ENCODE results near the gene MT1M. TPM values are rescaled to one million over a fixed set of nuclear protein-coding genes. Genes with fewer than 3 reads are reported as not detected.

MT1M gene
- total and polyA plus RNA-seq, 2 of the 8 experiments (the other 6 are each of a cell fraction or from before 2014, with no cell fraction given), result 2.1 TPM; not detected in 1

DNA sequence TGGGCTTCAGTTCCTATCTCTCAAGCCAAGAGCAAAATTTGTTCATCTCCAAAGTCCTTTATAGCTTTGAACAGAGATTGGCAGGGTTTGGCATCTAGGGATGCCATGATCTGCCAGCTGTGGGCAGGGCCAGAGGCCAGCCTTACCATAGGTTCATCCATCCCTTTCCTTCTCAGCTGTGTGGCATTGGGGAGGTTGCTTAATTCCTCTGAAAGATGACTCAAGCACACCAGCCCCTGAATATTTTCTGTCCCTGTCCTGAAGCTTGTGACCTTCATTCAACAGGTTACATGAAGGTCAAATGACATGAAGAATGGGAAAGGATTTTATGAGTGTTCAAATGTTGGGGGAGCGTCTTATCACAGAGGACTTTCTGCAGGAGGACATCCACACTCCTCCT, 32.0 kb downstream of the MT1M start:
- Histone ChIP-seq H3K36me3 (ENCODE audit: control insufficient read depth in 2 of 4, insufficient read depth in 4 of 4, low read length in 3 of 4) (no peaks in the 10 kb centered on the region), H2BK12ac (ENCODE audit: low read depth, low read length) (no peak overlapping the region), H2AFZ (ENCODE audit: low read length) (no peak overlapping the region), H3K4me2 (ENCODE audit: insufficient read depth in 1 of 2, low read depth in 2 of 2, low read length in 2 of 2) (no peak overlapping the region), H4K8ac (ENCODE audit: extremely low read depth, insufficient read depth, low read length) (no peak overlapping the region), H3K79me1 (ENCODE audit: low read depth, low read length) (no peaks in the 10 kb centered on the region), H2BK120ac (replicated peaks; ENCODE audit: low read depth, low read length) (no peak overlapping the region), H3K56ac (replicated peaks; ENCODE audit: insufficient read length, low read depth, low read length) (no peak overlapping the region), H3K9ac (replicated peaks in 1 of 4; ENCODE audit: extremely low read depth in 1 of 4, low read depth in 3 of 4, low read length in 3 of 4) (no peak overlapping the region), H3K9me3 (ENCODE audit: insufficient read depth in 2 of 2, low read depth in 1 of 2, low read length in 1 of 2) (no peaks in the 10 kb centered on the region), H3K23ac (ENCODE audit: insufficient read length) (no peak overlapping the region), H3K79me2 (ENCODE audit: control insufficient read depth in 1 of 2, insufficient read depth in 2 of 2, low read length in 2 of 2) (no peaks in the 10 kb centered on the region), H2BK5ac (ENCODE audit: low read depth, low read length) (no peak overlapping the region), H2BK15ac (ENCODE audit: low read length) (no peak overlapping the region), H4K91ac (replicated peaks; ENCODE audit: insufficient read length, low read length) (no peak overlapping the region), H3K23me2 (ENCODE audit: low read depth, low read length) (peaks cover 14% of the 10 kb centered on the region; the same call in 1 of the 2 replicates), H3K14ac (ENCODE audit: insufficient read length) (no peak overlapping the region), H3K4me1 (replicated peaks in 1 of 4; ENCODE audit: control insufficient read depth in 3 of 4, insufficient read depth in 4 of 4, low read length in 3 of 4) (peaks cover 3 to 8% (median 6%) of the 10 kb centered on the region in 4 experiments), H2AK5ac (ENCODE audit: low read depth, low read length) (no peak overlapping the region), H4K20me1 (replicated peaks in 1 of 2; ENCODE audit: control insufficient read depth in 1 of 2, insufficient read depth in 2 of 2, low read length in 2 of 2) (peaks cover 2 to 3% of the 10 kb centered on the region in 2 experiments), H4K5ac (ENCODE audit: insufficient read length, low read depth, low read length) (no peak overlapping the region), H3K18ac (ENCODE audit: extremely low read depth, low read length) (no peak overlapping the region), H3K27ac (ENCODE audit: low read depth, low read length) (no peak overlapping the region), H2BK20ac (ENCODE audit: low read length) (no peak overlapping the region), H3K4me3 (ENCODE audit: extremely low read depth in 1 of 4, insufficient read depth in 2 of 4, low read depth in 3 of 4, low read length in 4 of 4) (no peak overlapping the region), H3K27me3 (replicated peaks in 1 of 4; ENCODE audit: control insufficient read depth in 3 of 4, extremely low read depth in 1 of 4, insufficient read depth in 3 of 4, low read length in 3 of 4) (peaks cover 84 to 100% (median 98%) of the 10 kb centered on the region in 4 experiments), H3K4ac (replicated peaks; ENCODE audit: insufficient read length, low read depth, low read length) (no peak overlapping the region)
- CTCF ChIA-PET (ENCODE audit: partially characterized antibody), result interaction anchor here (0.5 to 0.7 kb wide), 2 partner anchors 8 to 15 kb away, joined by 3 read pairs; no protein-coding TSS in a partner anchor
- WGBS, 2 experiments (ENCODE audit: extremely low coverage in 1 of 2, insufficient coverage in 1 of 2, insufficient read length in 1 of 2, insufficient replicate concordance in 2 of 2, low coverage in 1 of 2, low lambda C conversion rate in 2 of 2, missing lambda C conversion rate in 1 of 2), result 89% methylated on average over 1 of the region's 1 CpG; no CpG with 5 or more reads in 1 of the 2 experiments
- no peak for FAIRE-seq
- no peak for DNase-seq (ENCODE audit: low read depth in 1 of 2, low spot score in 2 of 2)
- POLR2A ChIA-PET (ENCODE audit: partially characterized antibody), result interaction anchor here (1.1 to 13.9 kb wide), 3 partner anchors 9 to 39 kb away, joined by 3 to 205 read pairs (median 7); partner anchors contain the start of genes MT1E and MT1X
- no peak for TF ChIP-seq KDM5A (IDR thresholded peaks at IDR 0.05; ENCODE audit: low read length)
- TF ChIP-seq, protein P1, sequence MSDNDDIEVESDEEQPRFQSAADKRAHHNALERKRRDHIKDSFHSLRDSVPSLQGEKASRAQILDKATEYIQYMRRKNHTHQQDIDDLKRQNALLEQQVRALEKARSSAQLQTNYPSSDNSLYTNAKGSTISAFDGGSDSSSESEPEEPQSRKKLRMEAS (IDR thresholded peaks at IDR 0.05), result no peak

Data from H1 (cell line).